BLaER1 treated with 17β-estradiol and CSF1 and Interleukin-3, amounts not matched to agents 10 nM and 100 nM (cell line): Measurements from ENCODE around the gene BCL2A1.

Experiments used
- H3K27ac ChIP-seq, 11 experiments: shearing (Covaris generic); formaldehyde crosslinking; 2 replicates each; pipeline ENCODE4 v1.8.1; 2022
- H3K27me3 ChIP-seq, 11 experiments: shearing (Covaris generic); formaldehyde crosslinking; 2 replicates each; pipeline ENCODE4 v1.8.1; 2022
- H3K36me3 ChIP-seq, 11 experiments: shearing (Covaris generic); formaldehyde crosslinking; 2 replicates each; pipeline ENCODE4 v1.8.1; 2022
- H3K4me1 ChIP-seq, 10 experiments: shearing (Covaris generic); formaldehyde crosslinking; 2 replicates each; pipeline ENCODE4 v1.8.1; 2022
- H3K4me2 ChIP-seq, 11 experiments: shearing (Covaris generic); formaldehyde crosslinking; 2 replicates each; pipeline ENCODE4 v1.8.1; 2022
- H3K4me3 ChIP-seq, 10 experiments: shearing (Covaris generic); formaldehyde crosslinking; 2 replicates each; pipeline ENCODE4 v1.8.1; 2022
- H3K9ac ChIP-seq, 11 experiments: shearing (Covaris generic); formaldehyde crosslinking; 2 replicates each; pipeline ENCODE4 v1.8.1; 2022
- H3K9me3 ChIP-seq, 11 experiments: shearing (Covaris generic); formaldehyde crosslinking; replicated peaks in 1 of 11; 2 replicates each; pipeline ENCODE4 v1.8.1; 2022
- H4K20me1 ChIP-seq, 11 experiments: shearing (Covaris generic); formaldehyde crosslinking; 2 replicates each; pipeline ENCODE4 v1.8.1; 2022
- Cebpa-rat ChIP-seq, 11 experiments: shearing (Covaris generic); IDR thresholded peaks; 2 replicates each; pipeline ENCODE4 v1.8.1; 2022

Gene BCL2A1

DNA sequence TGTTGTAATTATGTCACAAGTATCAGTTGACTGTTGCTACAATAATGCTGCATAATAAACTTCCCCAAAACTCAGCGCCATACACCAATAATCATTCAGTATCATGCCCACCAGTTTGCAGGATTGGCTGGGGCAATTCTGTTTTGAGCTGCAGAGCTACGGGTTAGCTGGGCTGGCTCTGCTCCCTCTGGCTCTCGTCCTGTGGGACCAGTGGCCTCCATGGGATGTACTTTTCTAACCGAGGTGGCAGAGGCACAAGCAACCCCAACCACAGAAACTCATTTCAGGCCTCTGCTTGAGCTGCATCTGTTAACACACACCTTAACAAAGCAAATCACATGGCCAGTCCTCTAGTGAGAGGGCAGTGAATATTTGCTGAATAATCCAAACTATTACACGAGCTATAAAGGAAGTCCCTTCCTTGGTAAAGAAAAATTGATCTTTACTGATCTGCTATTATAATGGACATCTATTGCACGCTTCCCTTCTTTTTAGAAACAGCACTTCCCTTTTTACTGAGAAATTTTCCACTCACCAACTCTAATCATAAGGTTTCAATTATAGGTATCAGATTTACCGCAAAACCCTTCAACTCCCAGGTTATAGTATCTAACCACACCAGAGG lies 10.9 kb upstream of the BCL2A1 start:
- peak overlapping the region; percentile 10 to 96 (median 47); a peak in 20 of 22 replicates for H3K4me2 ChIP-seq
- TF ChIP-seq Cebpa-rat (IDR thresholded peaks at IDR 0.05): no peak
- peak overlapping the region in 7 of 11 experiments; percentile 11 to 96 (median 91); a peak in 10 of 22 replicates for H3K27ac ChIP-seq

DNA sequence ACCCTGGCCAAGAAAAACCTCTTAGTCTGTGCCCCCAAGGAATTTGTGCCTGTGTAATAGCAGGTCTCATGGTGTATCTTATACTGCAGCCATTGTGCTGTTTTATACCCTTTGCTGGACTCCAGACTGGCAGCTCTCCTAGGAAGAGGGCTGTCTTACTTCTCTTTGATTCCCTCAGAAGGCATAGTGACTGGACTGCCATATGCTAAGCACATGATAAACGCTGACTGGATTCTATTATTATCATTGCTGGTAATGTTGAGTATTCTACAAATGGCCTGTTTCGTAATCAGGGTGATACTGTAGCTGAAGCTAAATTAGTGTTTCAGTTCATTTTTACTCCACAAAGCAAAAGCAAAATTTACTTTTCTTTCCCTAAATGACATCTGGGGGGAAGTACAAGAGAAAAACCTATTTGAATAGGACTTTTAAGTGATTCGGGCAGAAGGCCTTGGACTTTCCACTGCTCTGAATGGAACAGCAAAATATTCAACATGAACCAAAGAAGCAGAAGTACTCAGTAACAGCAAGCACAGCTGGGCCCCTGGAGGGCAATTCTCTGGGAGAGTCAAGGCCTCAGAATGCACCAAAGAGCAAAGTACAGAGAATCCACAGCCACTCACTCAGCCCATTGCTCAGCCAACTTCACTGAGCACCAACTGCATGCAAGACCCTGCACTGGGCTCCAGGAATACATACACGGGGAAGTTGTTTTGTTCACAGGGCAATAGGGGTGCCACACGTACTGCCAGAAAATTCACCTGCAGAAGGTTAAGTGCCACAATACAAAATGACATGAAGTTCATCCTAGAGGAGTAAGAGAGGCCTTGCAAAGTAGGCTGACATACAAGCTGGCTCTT lies 7.9 kb upstream of the BCL2A1 start:
- H3K27ac ChIP-seq: peak overlapping the region; percentile 34 to 96 (median 88); a peak in 21 of 22 replicates
- H4K20me1 ChIP-seq: no peaks in the 10 kb centered on the region
- TF ChIP-seq Cebpa-rat (IDR thresholded peaks at IDR 0.05): peak in 7 of 11 experiments; percentile 23 to 80 (median 43); a peak in 9 of 22 replicates
- no peaks in the 10 kb centered on the region for H3K36me3 ChIP-seq
- H3K9me3 ChIP-seq: no peaks in the 10 kb centered on the region
- H3K4me2 ChIP-seq: peak overlapping the region in 10 of 11 experiments; percentile 46 to 96 (median 88); a peak in 20 of 22 replicates
- H3K4me3 ChIP-seq: peak overlapping the region in 3 of 10 experiments; percentile 14 to 21 (median 17); a peak in 3 of 20 replicates
- H3K9ac ChIP-seq: peak overlapping the region in 10 of 11 experiments; percentile 22 to 83 (median 69); a peak in 15 of 22 replicates
- H3K4me1 ChIP-seq: peaks cover 21 to 93% (median 59%) of the 10 kb centered on the region in 10 experiments
- 0 out of 22 replicates have a peak, but pooled peaks cover 0 to 5% (median 0%) of the 10 kb centered on the region in 11 experiments for H3K27me3 ChIP-seq

More for the DNA sequence above, 10.9 kb upstream of the BCL2A1 start:
- no peaks in the 10 kb centered on the region for H3K36me3 ChIP-seq
- H3K27me3 ChIP-seq: 0 out of 22 replicates have a peak, but pooled peaks cover 0 to 6% (median 0%) of the 10 kb centered on the region in 11 experiments
- H3K9me3 ChIP-seq: no peaks in the 10 kb centered on the region
- H3K9ac ChIP-seq: peak overlapping the region in 4 of 11 experiments; percentile 0 to 26 (median 16); a peak in 2 of 22 replicates
- no peaks in the 10 kb centered on the region for H4K20me1 ChIP-seq
- H3K4me3 ChIP-seq: no peak overlapping the region
- H3K4me1 ChIP-seq: peaks cover 21 to 64% (median 51%) of the 10 kb centered on the region in 10 experiments

DNA sequence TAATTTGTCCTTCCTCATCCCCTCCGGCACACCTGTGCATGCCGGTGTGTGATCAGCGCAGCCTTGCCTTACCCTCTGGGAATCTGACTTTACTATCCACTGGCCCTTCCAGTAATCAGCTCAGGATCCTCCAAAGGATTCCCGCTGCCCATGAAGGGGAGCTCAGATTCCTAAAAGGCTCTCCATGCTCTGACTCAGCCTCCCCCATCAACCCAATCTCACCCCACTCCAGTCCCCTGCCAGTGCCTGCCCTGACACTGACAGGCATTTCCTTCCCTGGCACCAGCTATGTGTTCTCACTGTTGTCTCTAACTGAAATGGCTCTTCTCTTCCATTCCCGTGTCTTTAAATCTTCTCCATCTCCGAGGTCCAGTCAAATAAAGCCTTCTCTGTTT lies 7.3 kb upstream of the BCL2A1 start:
- TF ChIP-seq Cebpa-rat (IDR thresholded peaks at IDR 0.05): no peak
- Histone ChIP-seq H4K20me1 (no peaks in the 10 kb centered on the region), H3K4me2 (peak overlapping the region in 10 of 11 experiments; percentile 46 to 96 (median 88); a peak in 20 of 22 replicates), H3K4me3 (peak overlapping the region in 3 of 10 experiments; percentile 14 to 21 (median 17); a peak in 3 of 20 replicates), H3K9me3 (no peaks in the 10 kb centered on the region), H3K36me3 (no peaks in the 10 kb centered on the region), H3K27ac (peak overlapping the region; percentile 34 to 96 (median 88); a peak in 21 of 22 replicates), H3K9ac (peak overlapping the region in 10 of 11 experiments; percentile 22 to 83 (median 69); a peak in 15 of 22 replicates), H3K27me3 (no peaks in the 10 kb centered on the region), H3K4me1 (peaks cover 21 to 99% (median 65%) of the 10 kb centered on the region in 10 experiments)

DNA sequence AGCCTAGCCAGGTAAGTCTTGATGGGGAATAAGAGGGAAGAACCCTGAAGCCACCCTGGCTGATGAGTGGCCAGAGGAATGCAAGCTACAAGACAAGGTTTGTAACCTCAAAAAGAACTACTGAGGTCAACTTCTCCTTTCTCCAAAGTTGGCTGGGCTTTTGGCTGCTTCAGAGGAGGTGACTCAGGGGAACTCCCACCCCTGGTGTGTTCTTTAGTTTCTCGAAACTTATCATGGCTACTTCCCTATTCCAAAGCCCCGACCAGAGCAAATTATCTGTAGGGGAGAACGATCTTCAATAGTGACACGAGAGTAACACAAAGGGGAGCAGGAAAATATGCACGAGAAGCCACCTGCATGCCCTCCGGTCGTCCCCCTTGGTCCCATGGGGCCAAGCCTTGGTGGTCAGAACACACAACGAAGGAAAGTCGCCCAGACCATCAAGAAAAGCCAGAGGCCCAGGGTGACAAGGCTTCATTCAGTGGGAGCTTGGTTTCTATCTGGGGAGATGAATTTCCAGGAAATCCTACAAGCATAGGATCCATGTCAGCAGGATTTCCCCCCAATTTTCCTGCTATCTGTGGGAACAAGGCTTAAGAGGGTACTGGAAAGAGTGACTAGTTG lies 6.5 kb upstream of the BCL2A1 start:
- Histone ChIP-seq H3K4me1 (peaks cover 18 to 99% (median 65%) of the 10 kb centered on the region in 10 experiments), H3K4me3 (peak overlapping the region in 1 of 10 experiments; percentile 14; a peak in 3 of 20 replicates)

DNA sequence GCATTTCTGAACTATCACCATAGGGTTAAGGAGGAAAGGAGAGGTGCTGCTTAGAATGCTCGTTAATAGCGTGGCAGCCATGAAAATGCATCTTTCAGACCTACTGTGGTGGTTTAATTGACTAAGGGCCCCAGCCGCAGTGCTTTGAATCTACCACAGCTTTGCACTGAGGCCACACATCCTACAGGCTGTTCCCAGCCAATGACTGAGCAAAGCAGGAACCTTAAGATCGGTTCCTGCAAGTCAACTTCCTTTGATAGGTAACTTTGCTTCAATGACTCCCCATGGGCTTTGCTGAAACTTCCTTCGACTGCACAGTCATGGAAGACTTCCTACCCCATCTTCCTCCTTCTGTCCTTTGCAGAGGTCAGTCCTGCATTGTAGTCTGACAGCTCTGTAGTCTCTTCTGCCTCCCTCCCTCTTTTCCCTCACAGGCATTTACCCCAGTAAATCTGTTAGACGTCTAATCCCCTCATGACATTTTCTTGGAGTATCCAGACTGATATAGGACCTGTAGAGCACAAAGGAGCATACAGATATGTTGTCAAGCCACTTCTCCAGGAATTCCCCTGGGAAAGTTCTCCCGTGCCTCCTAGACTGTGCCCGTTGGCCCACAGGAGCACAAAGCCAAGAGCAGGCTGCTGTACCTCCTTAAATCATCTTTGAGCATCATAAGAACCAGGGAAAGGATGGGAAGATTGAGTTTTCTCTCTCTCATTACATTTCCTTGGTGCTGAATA lies 2.6 kb upstream of the BCL2A1 start:
- no peak overlapping the region for H3K9ac ChIP-seq
- peak overlapping the region in 8 of 11 experiments; percentile 4 to 88 (median 65); a peak in 14 of 22 replicates for H3K4me2 ChIP-seq
- no peaks in the 10 kb centered on the region for H3K27me3 ChIP-seq
- peaks cover 0 to 2% (median 0%) of the 10 kb centered on the region in 11 experiments; a peak in 2 of 22 replicates for H4K20me1 ChIP-seq
- H3K27ac ChIP-seq: peak overlapping the region in 1 of 11 experiments; percentile 12; a peak in 1 of 22 replicates
- H3K4me1 ChIP-seq: peaks cover 13 to 93% (median 60%) of the 10 kb centered on the region in 10 experiments; a peak in 19 of 20 replicates
- TF ChIP-seq Cebpa-rat (IDR thresholded peaks at IDR 0.05): no peak
- no peaks in the 10 kb centered on the region for H3K36me3 ChIP-seq
- H3K9me3 ChIP-seq: peaks cover 0 to 7% (median 0%) of the 10 kb centered on the region in 11 experiments; a peak in 1 of 22 replicates
- H3K4me3 ChIP-seq: no peak overlapping the region

More for the DNA sequence above, 6.5 kb upstream of the BCL2A1 start:
- Histone ChIP-seq H3K27me3 (no peaks in the 10 kb centered on the region), H3K9me3 (no peaks in the 10 kb centered on the region), H4K20me1 (no peaks in the 10 kb centered on the region), H3K4me2 (peak overlapping the region; percentile 25 to 96 (median 87)), H3K36me3 (no peaks in the 10 kb centered on the region), H3K9ac (peak overlapping the region in 8 of 11 experiments; percentile 30 to 83 (median 72); a peak in 15 of 22 replicates), H3K27ac (peak overlapping the region; percentile 34 to 96 (median 88); a peak in 20 of 22 replicates)
- TF ChIP-seq Cebpa-rat (IDR thresholded peaks at IDR 0.05): no peak

DNA sequence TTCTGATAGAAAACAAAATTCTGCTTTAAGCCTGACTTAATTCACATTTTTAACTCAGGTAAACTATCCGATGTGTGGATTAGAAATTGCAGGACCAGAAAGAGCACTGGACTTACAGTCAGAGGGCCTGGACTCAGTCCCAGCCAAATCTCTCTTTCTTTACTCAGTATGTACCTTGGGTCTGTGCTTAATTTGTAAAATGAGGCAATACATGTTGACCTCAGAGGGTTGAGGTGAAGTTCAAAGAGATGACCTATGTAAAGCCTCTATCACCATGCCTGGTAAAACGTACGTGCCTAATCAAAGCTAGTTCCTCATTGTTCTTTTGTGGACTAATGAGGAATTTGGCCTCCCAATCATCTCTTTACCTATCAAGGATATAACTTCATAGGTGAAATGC lies 1.9 kb upstream of the BCL2A1 start:
- Histone ChIP-seq H3K9ac (no peak overlapping the region), H3K4me1 (peaks cover 13 to 93% (median 56%) of the 10 kb centered on the region in 10 experiments; a peak in 19 of 20 replicates), H3K27me3 (no peaks in the 10 kb centered on the region), H3K27ac (0 out of 22 replicates have a peak overlapping the region, but pooled peaks of 1 of the 11 experiments have one; percentile 2), H3K4me3 (no peak overlapping the region), H3K36me3 (0 out of 22 replicates have a peak, but pooled peaks cover 0 to 3% (median 0%) of the 10 kb centered on the region in 11 experiments), H4K20me1 (peaks cover 0 to 5% (median 0%) of the 10 kb centered on the region in 11 experiments; a peak in 2 of 22 replicates), H3K4me2 (peak overlapping the region in 6 of 11 experiments; percentile 49 to 88 (median 68); a peak in 10 of 22 replicates), H3K9me3 (peaks cover 0 to 7% (median 0%) of the 10 kb centered on the region in 11 experiments; a peak in 1 of 22 replicates)
- no peak for TF ChIP-seq Cebpa-rat (IDR thresholded peaks at IDR 0.05)

DNA sequence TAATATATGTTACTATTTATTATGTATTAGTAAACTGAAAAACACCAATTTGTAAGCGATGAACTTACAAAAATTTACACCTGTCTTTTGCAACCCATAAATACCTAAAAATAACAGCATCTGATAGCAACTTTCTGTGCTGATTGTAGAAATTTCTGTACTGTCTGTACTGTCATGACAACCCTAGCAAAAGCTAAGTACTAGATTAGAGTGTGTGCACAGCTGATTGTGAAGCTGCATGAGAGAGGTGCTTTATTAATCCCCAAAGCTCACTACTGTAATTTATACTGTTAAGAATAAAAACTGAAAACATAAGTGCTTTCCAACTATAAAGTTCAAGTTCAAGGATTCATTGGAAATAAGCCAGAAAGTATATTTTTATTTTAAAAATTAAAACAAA lies 815 bp downstream of the BCL2A1 start:
- H3K9ac ChIP-seq: peak overlapping the region in 4 of 11 experiments; percentile 57 to 73 (median 67); a peak in 8 of 22 replicates
- peak overlapping the region in 9 of 11 experiments; percentile 0 to 73 (median 71); a peak in 13 of 22 replicates for H3K27ac ChIP-seq
- no peak for TF ChIP-seq Cebpa-rat (IDR thresholded peaks at IDR 0.05)
- H3K36me3 ChIP-seq: peaks cover 0 to 12% (median 0%) of the 10 kb centered on the region in 11 experiments; a peak in 2 of 22 replicates
- H4K20me1 ChIP-seq: peaks cover 0 to 28% (median 0%) of the 10 kb centered on the region in 11 experiments; a peak in 4 of 22 replicates
- H3K9me3 ChIP-seq: peaks cover 0 to 13% (median 0%) of the 10 kb centered on the region in 11 experiments; a peak in 1 of 22 replicates
- H3K27me3 ChIP-seq: no peaks in the 10 kb centered on the region
- peaks cover 5 to 89% (median 49%) of the 10 kb centered on the region in 10 experiments; a peak in 19 of 20 replicates for H3K4me1 ChIP-seq
- peak overlapping the region in 8 of 11 experiments; percentile 52 to 88 (median 72); a peak in 13 of 22 replicates for H3K4me2 ChIP-seq
- peak overlapping the region in 7 of 10 experiments; percentile 18 to 66 (median 43); a peak in 12 of 20 replicates for H3K4me3 ChIP-seq
